ENCODE results near the gene ETV7.

The ETV7 gene

GRCh38 chr6:36337814-36338213 lies 49.7 kb downstream of the ETV7 start:
- no peak for DNase-seq

DNA sequence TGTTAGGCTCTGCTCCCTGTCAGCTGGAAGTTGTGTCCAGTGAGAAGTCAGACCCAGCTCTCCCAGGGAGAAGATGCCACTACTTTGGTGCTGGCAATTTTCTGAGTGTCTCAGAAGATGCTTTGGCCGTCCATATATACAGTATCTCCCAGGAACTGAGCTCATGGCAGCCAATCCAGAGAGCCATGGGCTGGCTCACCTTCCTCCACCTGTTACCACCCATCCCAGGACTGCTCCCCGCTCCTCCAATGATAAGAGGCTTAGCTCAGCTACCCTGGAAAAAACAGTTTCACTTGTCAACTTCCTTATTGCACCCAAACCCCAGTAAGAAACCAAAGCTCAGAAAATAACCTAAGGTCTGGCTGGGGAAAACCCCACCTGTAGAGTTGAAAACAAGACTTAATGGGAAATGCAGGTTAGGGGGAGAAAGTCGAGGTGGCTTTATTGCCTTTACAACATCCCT lies 50.7 kb downstream of the ETV7 start, which contains the start of gene BNIP5:
Gene BNIP5, minus strand, starts transcription at position 110 of the 463 bp plus-strand sequence. CDS start 6,198 bp downstream, outside the sequence.
- DNase-seq, result no peak

GRCh38 chr6:36336208-36336710 lies 51.2 kb downstream of the ETV7 start:
- no peak for DNase-seq

GRCh38 chr6:36335465-36336207 lies 51.8 kb downstream of the ETV7 start:
- no peak for DNase-seq

GRCh38 chr6:36334832-36335459 lies 52.5 kb downstream of the ETV7 start:
- DNase-seq, result no peak

- DNase-seq, result no peak
Observed at GRCh38 chr6:36333931-36334725, 53.3 kb downstream of the ETV7 start.

DNA sequence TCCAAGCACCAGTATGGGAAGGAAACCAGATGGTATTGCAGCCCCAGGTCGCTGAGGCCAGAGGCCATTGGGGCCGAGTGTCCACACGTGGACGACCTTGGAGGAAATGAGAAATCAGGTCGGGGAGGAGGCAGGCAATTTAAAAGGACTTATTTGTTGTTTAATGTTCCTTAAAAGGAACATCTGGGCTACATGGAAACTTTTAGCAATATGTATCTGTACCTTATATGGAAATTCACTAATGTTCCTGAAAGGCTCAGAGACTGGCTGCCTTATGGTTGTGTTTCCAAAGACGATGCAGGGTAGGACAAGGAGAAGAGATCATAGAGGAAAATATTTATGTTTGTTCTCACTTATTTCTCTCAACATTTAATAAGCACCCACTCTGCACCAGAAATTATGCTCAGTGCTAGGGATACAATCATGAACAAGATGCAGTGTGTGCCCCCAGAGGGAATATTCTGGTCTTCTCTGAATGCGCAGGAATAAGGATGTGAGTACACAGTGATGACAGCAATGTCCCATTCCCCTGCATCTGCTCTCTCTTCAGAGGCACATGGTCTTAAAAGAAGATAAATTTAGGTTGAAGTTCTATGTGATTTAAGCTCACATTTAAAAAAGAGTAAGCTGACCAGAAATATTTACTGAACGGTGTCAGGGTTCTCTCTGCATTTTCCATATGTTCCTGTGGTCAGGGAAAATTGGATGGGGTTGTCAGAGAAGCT lies 54.1 kb downstream of the ETV7 start:
- DNase-seq, result no peak

DNA sequence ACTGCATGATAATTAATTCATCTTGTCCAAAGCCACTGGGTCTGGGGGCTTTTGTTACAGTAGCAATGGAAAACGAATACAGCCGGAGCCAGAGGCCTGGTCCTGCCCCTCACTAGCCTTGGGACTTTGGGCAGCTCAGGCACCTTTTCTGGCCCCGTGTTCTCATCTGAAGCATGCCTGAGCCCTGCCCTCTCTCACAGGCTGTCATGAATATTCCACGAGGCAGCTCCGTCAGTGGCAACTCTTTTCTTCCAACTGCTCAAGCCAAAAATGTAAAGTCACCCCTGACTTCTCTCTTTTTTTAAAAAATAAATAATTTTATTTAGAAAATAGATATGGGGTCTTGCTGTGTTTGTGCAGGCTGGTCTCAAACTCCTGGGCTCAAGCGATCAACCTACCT lies 56.1 kb downstream of the ETV7 start:
- no peak for DNase-seq

DNA sequence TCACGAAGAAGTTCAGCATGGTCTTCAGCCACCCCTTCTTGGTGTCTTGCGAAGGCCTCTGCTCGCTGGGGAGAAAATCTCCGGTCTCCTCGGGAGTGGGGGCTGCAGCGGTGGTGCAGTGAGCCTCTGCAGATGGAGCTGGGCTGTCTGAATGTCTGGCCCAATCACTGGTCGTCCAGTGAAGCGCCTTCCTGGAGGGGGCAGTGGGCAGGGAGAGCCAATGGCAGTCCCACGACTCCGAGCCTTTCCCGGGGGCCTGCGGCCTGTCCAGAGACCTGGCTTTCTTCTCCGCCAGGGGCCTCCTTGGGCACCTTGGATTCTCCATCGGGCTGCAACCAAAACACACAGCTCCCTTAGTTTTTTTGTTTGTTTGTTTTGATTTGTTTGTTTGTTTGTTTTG lies 57.1 kb downstream of the ETV7 start:
- DNase-seq, result no peak

GRCh38 chr6:36329798-36330291 lies 57.6 kb downstream of the ETV7 start:
- DNase-seq, result no peak

GRCh38 chr6:36328600-36328999 lies 58.9 kb downstream of the ETV7 start:
- no peak for DNase-seq

DNA sequence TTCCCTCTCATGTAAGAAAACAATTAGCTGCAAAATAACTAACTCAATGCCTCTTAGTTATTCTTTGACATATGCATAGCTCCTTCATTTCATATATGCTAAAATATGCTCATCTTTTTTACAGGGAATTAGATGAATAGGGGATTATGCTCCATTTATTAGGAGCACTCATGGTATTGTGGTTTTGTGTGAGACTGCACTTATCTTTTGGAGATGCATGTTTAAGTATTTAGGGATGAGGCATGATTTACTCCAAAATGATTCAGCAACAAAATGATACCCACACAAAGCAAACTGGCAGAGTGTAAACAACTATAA lies 59.6 kb downstream of the ETV7 start:
- no peak for DNase-seq

- DNase-seq, result no peak
Observed at GRCh38 chr6:36327226-36327918, 60.1 kb downstream of the ETV7 start.

DNA sequence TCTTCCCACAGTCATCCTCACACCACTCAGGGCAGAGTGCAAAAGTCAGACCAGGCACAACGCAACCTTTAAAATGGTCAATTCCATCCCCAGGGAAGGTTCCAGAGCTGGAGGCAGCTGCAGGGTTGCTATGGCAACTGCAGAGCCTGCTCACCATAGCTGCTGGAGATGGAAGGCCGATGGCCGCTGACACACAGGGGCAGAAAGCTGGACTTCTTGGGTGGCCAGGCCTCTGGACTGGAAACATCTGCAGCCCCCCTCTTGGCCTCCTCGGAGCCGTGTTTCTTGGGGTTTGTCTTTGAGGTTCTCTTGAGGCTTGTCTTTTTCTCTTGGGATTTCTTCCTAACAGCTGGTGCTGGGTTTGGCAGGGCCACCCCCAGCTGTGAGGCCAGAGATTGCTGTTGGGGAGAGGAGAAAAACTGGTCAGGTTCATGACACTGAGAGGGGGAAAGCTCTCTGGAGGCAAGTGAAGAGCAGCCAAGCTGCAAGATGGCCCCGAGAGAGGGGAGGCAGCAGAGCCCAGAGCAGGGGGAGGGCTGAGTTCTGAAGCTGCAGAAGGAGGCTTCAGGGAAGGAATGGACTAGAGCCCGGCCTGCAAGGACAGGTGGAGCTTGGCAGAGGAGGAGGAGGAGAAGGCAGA lies 61.0 kb downstream of the ETV7 start:
- no peak for DNase-seq

DNA sequence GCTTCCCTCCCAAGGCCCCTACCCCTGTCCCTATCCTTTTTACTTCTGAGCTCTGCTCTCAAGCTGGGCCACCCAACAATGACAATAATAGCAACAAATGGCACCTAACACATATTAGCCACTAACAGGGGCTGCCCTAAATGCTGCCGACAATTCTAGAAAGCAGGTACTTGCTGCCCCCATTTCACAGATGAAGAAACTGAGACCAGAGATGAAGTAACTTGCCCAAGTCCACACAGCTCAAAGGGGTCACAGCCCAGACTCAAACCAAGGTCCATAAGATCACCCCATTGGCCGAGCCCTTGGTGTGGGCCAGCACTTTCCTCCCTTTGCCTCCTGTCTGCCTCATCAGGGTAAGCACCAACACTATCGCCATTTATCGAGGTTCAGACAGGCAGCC lies 62.8 kb downstream of the ETV7 start:
- DNase-seq, result no peak

DNA sequence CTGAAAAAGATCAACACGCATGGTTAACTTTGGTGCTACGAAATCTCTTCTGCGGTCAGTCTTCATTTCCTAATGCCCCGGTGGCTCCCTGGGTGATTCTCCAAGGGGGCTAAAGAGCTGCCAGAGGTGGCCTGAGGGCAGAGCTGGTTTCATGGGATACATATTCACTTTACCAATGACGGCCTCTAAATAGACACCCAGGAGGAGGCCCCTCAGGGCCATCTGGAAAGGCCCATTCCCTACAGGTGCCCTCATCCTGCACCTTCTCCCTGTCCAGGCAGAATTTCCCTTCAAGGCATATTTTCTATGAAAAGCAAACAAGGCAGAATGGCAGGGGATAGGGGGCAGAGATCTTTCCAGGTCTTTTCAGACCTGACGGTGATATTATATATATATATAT lies 63.3 kb downstream of the ETV7 start:
- no peak for DNase-seq

- DNase-seq, result no peak
Observed at GRCh38 chr6:36323062-36323461, 64.4 kb downstream of the ETV7 start.

- no peak for DNase-seq
Observed at GRCh38 chr6:36322591-36322990, 64.9 kb downstream of the ETV7 start.

- DNase-seq, result no peak
Observed at GRCh38 chr6:36320475-36320874, 67.0 kb downstream of the ETV7 start.

- no peak for DNase-seq
Observed at GRCh38 chr6:36319821-36320220, 67.6 kb downstream of the ETV7 start.

DNA sequence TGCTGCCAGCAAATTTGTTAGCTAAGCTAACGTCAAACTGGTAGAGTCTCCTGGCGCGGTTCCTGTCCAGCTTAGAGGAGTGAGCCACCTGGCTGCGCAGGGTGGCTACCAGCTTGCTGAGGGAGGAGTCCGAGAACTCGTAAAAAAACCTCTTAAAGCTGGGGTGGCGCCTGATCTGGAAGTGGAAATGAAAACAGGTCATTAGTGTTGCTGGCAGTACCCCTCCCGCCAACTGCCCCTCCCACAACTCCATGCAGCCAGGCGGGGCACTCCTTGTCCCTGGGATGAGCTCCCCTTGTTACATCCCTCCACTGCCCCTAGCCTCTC lies 68.1 kb downstream of the ETV7 start:
- DNase-seq, result no peak
